WTC11 (cell line): ENCODE results near the gene SULF2. TPM values are rescaled to one million over a fixed set of nuclear protein-coding genes. Genes with fewer than 3 reads are reported as not detected.

Experiments used
- ATAC-seq: fragments of 200-7000 bp; cut with Tn5 transposase; 2 replicates; pipeline ENCODE4 v1.10.0; 2021; ENCODE audit warnings: mild to moderate bottlenecking, moderate library complexity
- CTCF ChIA-PET: fragments of 300-600 bp; sonication (Branson Sonifier 250); formaldehyde crosslinking; loops from one replicate; lab custom pipeline; 2021; ENCODE audit warnings: antibody characterized with exemption; lab: Charles Lee
- POLR2A ChIA-PET: fragments of 350-600 bp; sonication (Branson Sonifier 250); formaldehyde crosslinking; loops from one replicate; lab custom pipeline; 2021; ENCODE audit warnings: antibody characterized with exemption; lab: Charles Lee
- DNase-seq: peaks from one replicate; pipeline ENCODE4 v3.0.0; 2021; ENCODE audit warnings: low spot score
- H3K27ac Mint-ChIP-seq: 2 replicates; pipeline ENCODE4 v1.8.0; 2021; ENCODE audit warnings: mixed read lengths
- H3K27me3 Mint-ChIP-seq: 2 replicates; pipeline ENCODE4 v1.8.0; 2021; ENCODE audit warnings: low read depth, mild to moderate bottlenecking, moderate library complexity, mixed read lengths
- H3K36me3 Mint-ChIP-seq: 2 replicates; pipeline ENCODE4 v1.8.0; 2021; ENCODE audit warnings: mixed read lengths
- H3K4me1 Mint-ChIP-seq: 2 replicates; pipeline ENCODE4 v1.8.0; 2022; ENCODE audit warnings: mixed read lengths
- H3K4me3 Mint-ChIP-seq: 2 replicates; pipeline ENCODE4 v1.8.0; 2021; ENCODE audit warnings: mild to moderate bottlenecking, moderate library complexity, mixed read lengths
- H3K9me3 Mint-ChIP-seq: 2 replicates; pipeline ENCODE4 v1.8.0; 2021; ENCODE audit warnings: mixed read lengths
- ATF2 ChIP-seq: sonication (generic); formaldehyde crosslinking; IDR thresholded peaks from 2 replicates; pipeline ENCODE4 v1.8.1; 2022; ENCODE audit warnings: low read depth, missing genetic modification reagents, borderline replicate concordance
- CBFB ChIP-seq: sonication (generic); formaldehyde crosslinking; IDR thresholded peaks from 2 replicates; pipeline ENCODE4 v1.8.1; 2022; ENCODE audit warnings: mild to moderate bottlenecking, low read depth, missing genetic modification reagents
- ELF4 ChIP-seq: sonication (generic); formaldehyde crosslinking; IDR thresholded peaks from 2 replicates; pipeline ENCODE4 v1.8.1; 2022; ENCODE audit warnings: low read depth, mild to moderate bottlenecking, moderate library complexity, missing genetic modification reagents
- EMX1 ChIP-seq: fragments of 250-450 bp; sonication (Bioruptor Pico); IDR thresholded peaks from 2 replicates; pipeline ENCODE4 v1.8.0; 2021; ENCODE audit warnings: mild to moderate bottlenecking
- FOXJ3 ChIP-seq: sonication (generic); formaldehyde crosslinking; IDR thresholded peaks from 2 replicates; pipeline ENCODE4 v1.9.0; 2021; ENCODE audit warnings: missing genetic modification reagents, mild to moderate bottlenecking, borderline replicate concordance
- HMGA2 ChIP-seq: fragments of 250-450 bp; sonication (Bioruptor Pico); IDR thresholded peaks from 2 replicates; pipeline ENCODE4 v1.4.0; 2021; ENCODE audit warnings: mild to moderate bottlenecking, moderate library complexity
- HMGXB4 ChIP-seq: sonication (generic); formaldehyde crosslinking; IDR thresholded peaks from 2 replicates; pipeline ENCODE4 v1.8.1; 2023; ENCODE audit warnings: mild to moderate bottlenecking, moderate library complexity, missing genetic modification reagents
- MAX ChIP-seq: sonication (generic); formaldehyde crosslinking; IDR thresholded peaks from 2 replicates; pipeline ENCODE4 v1.8.0; 2022; ENCODE audit warnings: mild to moderate bottlenecking, missing genetic modification reagents
- NFATC4 ChIP-seq: fragments of 250-450 bp; sonication (Bioruptor Pico); IDR thresholded peaks from 2 replicates; pipeline ENCODE4 v1.9.0; 2021; ENCODE audit warnings: mild to moderate bottlenecking
- NR2C2 ChIP-seq: sonication (generic); formaldehyde crosslinking; IDR thresholded peaks from 2 replicates; pipeline ENCODE4 v1.8.0; 2022; ENCODE audit warnings: mild to moderate bottlenecking, missing genetic modification reagents
- SP1 ChIP-seq: sonication (generic); formaldehyde crosslinking; conservative IDR thresholded peaks from 2 replicates; pipeline ENCODE4 v1.8.1; 2022; ENCODE audit warnings: missing genetic modification reagents
- TEAD4 ChIP-seq: sonication (generic); formaldehyde crosslinking; IDR thresholded peaks from 2 replicates; pipeline ENCODE4 v1.8.0; 2022; ENCODE audit warnings: mild to moderate bottlenecking, missing genetic modification reagents
- ZBTB21 ChIP-seq: sonication (generic); formaldehyde crosslinking; IDR thresholded peaks from 2 replicates; pipeline ENCODE4 v1.8.1; 2023; ENCODE audit warnings: mild to moderate bottlenecking, missing genetic modification reagents, borderline replicate concordance
- ZNF396 ChIP-seq: fragments of 250-450 bp; sonication (Bioruptor Pico); IDR thresholded peaks from 2 replicates; pipeline ENCODE4 v1.8.0; 2021; ENCODE audit warnings: mild to moderate bottlenecking, moderate library complexity, borderline replicate concordance
- ZNF416 ChIP-seq: fragments of 250-450 bp; sonication (Bioruptor Pico); IDR thresholded peaks from 2 replicates; pipeline ENCODE4 v1.9.0; 2021; ENCODE audit warnings: mild to moderate bottlenecking, inconsistent platforms
- ZNF512 ChIP-seq: sonication (generic); formaldehyde crosslinking; IDR thresholded peaks from 2 replicates; pipeline ENCODE4 v1.8.1; 2022; ENCODE audit warnings: missing genetic modification reagents, borderline replicate concordance
- ZNF532 ChIP-seq: fragments of 250-450 bp; sonication (Bioruptor Pico); IDR thresholded peaks from 2 replicates; pipeline ENCODE4 v1.9.0; 2021; ENCODE audit warnings: mild to moderate bottlenecking, borderline replicate concordance
- total RNA-seq: library from RNA; stranded (reverse); gene quantifications from 3 replicates; pipeline ENCODE4 v1.2.3, GENCODE V29; 2021
- TF ChIP-seq, protein P1 (sequence below): fragments of 250-450 bp; sonication (Bioruptor Pico); IDR thresholded peaks from 2 replicates; pipeline ENCODE4 v1.9.0; 2021; ENCODE audit warnings: moderate library complexity, mild to moderate bottlenecking, inconsistent platforms, borderline replicate concordance
- TF ChIP-seq, protein P2 (sequence below): sonication (generic); formaldehyde crosslinking; conservative IDR thresholded peaks from 2 replicates; pipeline ENCODE4 v1.8.1; 2023; ENCODE audit warnings: mild to moderate bottlenecking, low read depth, missing genetic modification reagents, moderate library complexity
- TF ChIP-seq, protein P3 (sequence below): sonication (generic); formaldehyde crosslinking; IDR thresholded peaks from 2 replicates; pipeline ENCODE4 v1.8.0; 2022; ENCODE audit warnings: mild to moderate bottlenecking, missing genetic modification reagents
- TF ChIP-seq, protein P4 (sequence below): fragments of 250-450 bp; sonication (Bioruptor Pico); IDR thresholded peaks from 2 replicates; pipeline ENCODE4 v1.9.0; 2021; ENCODE audit warnings: mild to moderate bottlenecking

Gene SULF2
- total RNA-seq, 1 experiment from 2014 or later = 36.0 TPM

GRCh38 chr20:47713878-47714450, 71.3 kb downstream of the SULF2 start:
- POLR2A ChIA-PET = no interaction called here
- ATAC-seq (no peak), DNase-seq (no peak)
- no peaks in the 10 kb centered on the region for H3K27me3 Mint-ChIP-seq
- no peak overlapping the region for H3K4me3 Mint-ChIP-seq
- H3K4me1 Mint-ChIP-seq = peaks cover 13% of the 10 kb centered on the region; the same call in 1 of the 2 replicates
- CTCF ChIA-PET = interaction anchor here (0.6 to 1.5 kb wide), 2 partner anchors 11 to 122 kb away, joined by 3 read pairs; no protein-coding TSS in a partner anchor
- H3K9me3 Mint-ChIP-seq = no peaks in the 10 kb centered on the region
- H3K36me3 Mint-ChIP-seq = no peaks in the 10 kb centered on the region
- no peak overlapping the region for H3K27ac Mint-ChIP-seq
- TF ChIP-seq, protein P1, sequence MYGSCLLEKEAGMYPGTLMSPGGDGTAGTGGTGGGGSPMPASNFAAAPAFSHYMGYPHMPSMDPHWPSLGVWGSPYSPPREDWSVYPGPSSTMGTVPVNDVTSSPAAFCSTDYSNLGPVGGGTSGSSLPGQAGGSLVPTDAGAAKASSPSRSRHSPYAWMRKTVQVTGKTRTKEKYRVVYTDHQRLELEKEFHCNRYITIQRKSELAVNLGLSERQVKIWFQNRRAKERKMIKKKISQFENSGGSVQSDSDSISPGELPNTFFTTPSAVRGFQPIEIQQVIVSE (CRISPR knock-in tag) = no peak
- TF ChIP-seq ELF4 (CRISPR knock-in tag) (no peak), HMGA2 (CRISPR knock-in tag) (no peak), ZNF416 (no peak), ZNF512 (no peak), FOXJ3 (CRISPR knock-in tag) (no peak), NFATC4 (CRISPR knock-in tag) (no peak), ZNF396 (CRISPR knock-in tag) (no peak), HMGXB4 (CRISPR knock-in tag) (no peak), ZBTB21 (no peak), SP1 (CRISPR knock-in tag) (no peak), MAX (CRISPR knock-in tag) (no peak), TEAD4 (CRISPR knock-in tag) (no peak)

- Mint-ChIP-seq H3K9me3 (no peaks in the 10 kb centered on the region), H3K27ac (no peak overlapping the region), H3K36me3 (no peaks in the 10 kb centered on the region), H3K4me1 (peaks cover 13% of the 10 kb centered on the region; the same call in 1 of the 2 replicates), H3K4me3 (no peak overlapping the region), H3K27me3 (no peaks in the 10 kb centered on the region)
- POLR2A ChIA-PET = no interaction called here
- no peak for DNase-seq
- CTCF ChIA-PET = interaction anchor here (0.9 to 3.7 kb wide), 6 partner anchors 12 to 583 kb away, joined by 3 to 20 read pairs (median 4); no protein-coding TSS in a partner anchor
- no peak for ATAC-seq
- TF ChIP-seq EMX1 (CRISPR knock-in tag) (no peak), CBFB (CRISPR knock-in tag) (no peak), ZNF532 (CRISPR knock-in tag) (no peak), ATF2 (CRISPR knock-in tag) (no peak), ELF4 (CRISPR knock-in tag) (no peak), NR2C2 (CRISPR knock-in tag) (no peak)
- TF ChIP-seq, protein P2, sequence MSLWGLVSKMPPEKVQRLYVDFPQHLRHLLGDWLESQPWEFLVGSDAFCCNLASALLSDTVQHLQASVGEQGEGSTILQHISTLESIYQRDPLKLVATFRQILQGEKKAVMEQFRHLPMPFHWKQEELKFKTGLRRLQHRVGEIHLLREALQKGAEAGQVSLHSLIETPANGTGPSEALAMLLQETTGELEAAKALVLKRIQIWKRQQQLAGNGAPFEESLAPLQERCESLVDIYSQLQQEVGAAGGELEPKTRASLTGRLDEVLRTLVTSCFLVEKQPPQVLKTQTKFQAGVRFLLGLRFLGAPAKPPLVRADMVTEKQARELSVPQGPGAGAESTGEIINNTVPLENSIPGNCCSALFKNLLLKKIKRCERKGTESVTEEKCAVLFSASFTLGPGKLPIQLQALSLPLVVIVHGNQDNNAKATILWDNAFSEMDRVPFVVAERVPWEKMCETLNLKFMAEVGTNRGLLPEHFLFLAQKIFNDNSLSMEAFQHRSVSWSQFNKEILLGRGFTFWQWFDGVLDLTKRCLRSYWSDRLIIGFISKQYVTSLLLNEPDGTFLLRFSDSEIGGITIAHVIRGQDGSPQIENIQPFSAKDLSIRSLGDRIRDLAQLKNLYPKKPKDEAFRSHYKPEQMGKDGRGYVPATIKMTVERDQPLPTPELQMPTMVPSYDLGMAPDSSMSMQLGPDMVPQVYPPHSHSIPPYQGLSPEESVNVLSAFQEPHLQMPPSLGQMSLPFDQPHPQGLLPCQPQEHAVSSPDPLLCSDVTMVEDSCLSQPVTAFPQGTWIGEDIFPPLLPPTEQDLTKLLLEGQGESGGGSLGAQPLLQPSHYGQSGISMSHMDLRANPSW = no peak
- TF ChIP-seq, protein P3, sequence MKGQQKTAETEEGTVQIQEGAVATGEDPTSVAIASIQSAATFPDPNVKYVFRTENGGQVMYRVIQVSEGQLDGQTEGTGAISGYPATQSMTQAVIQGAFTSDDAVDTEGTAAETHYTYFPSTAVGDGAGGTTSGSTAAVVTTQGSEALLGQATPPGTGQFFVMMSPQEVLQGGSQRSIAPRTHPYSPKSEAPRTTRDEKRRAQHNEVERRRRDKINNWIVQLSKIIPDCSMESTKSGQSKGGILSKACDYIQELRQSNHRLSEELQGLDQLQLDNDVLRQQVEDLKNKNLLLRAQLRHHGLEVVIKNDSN (CRISPR knock-in tag) = no peak
- TF ChIP-seq, protein P4, sequence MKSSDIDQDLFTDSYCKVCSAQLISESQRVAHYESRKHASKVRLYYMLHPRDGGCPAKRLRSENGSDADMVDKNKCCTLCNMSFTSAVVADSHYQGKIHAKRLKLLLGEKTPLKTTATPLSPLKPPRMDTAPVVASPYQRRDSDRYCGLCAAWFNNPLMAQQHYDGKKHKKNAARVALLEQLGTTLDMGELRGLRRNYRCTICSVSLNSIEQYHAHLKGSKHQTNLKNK (CRISPR knock-in tag) = no peak
Measured at GRCh38 chr20:47713163-47713562, 72.1 kb downstream of the SULF2 start.
